ENCODE measurements around the gene MUC13. TPM values are rescaled to one million over a fixed set of nuclear protein-coding genes. Genes with fewer than 3 reads are reported as not detected.

MUC13 gene
- total and polyA plus RNA-seq, 4 donors, result 0.43 to 6.6 (median 0.49) TPM; not detected in 1

- ATAC-seq (ENCODE audit: insufficient read depth, low FRiP score) (no peak), DNase-seq (no peak)
- Histone ChIP-seq H3K9ac (ENCODE audit: insufficient read depth in 1 of 2, low read length in 2 of 2) (no peak overlapping the region), H3K4me3 (no peak overlapping the region), H3K36me3 (ENCODE audit: control insufficient read depth in 4 of 4, insufficient read depth in 4 of 4, low read length in 4 of 4) (peaks cover 11 to 27% (median 13%) of the 10 kb centered on the region in 4 donors), H3K27ac (ENCODE audit: low read depth in 1 of 2, low read length in 1 of 2) (no peak overlapping the region), H3K27me3 (ENCODE audit: control insufficient read depth in 3 of 3, insufficient read depth in 3 of 3, low read length in 2 of 3) (no peaks in the 10 kb centered on the region), H3K4me1 (ENCODE audit: control insufficient read depth in 5 of 5, insufficient read depth in 5 of 5, low read length in 5 of 5) (peaks cover 0 to 6% (median 0%) of the 10 kb centered on the region in 5 donors), H3K9me3 (ENCODE audit: control insufficient read depth in 4 of 4, insufficient read depth in 3 of 4, low read length in 3 of 4) (no peaks in the 10 kb centered on the region)
- TF ChIP-seq CTCF (IDR thresholded peaks at IDR 0.05; ENCODE audit: control extremely low read depth, extremely low read depth), result no peak
- WGBS, 2 donors, result 91 to 93% methylated on average over 18 of the region's 18 CpGs
Measured at GRCh38 chr3:124969963-124970722, 35.6 kb upstream of the MUC13 start.

GRCh38 chr3:124969190-124969589, 34.6 kb upstream of the MUC13 start:
- Histone ChIP-seq H3K9me3 (ENCODE audit: control insufficient read depth in 4 of 4, insufficient read depth in 3 of 4, low read length in 3 of 4) (no peaks in the 10 kb centered on the region), H3K27me3 (ENCODE audit: control insufficient read depth in 3 of 3, insufficient read depth in 3 of 3, low read length in 2 of 3) (no peaks in the 10 kb centered on the region), H3K36me3 (ENCODE audit: control insufficient read depth in 4 of 4, insufficient read depth in 4 of 4, low read length in 4 of 4) (peaks cover 11 to 27% (median 13%) of the 10 kb centered on the region in 4 donors), H3K27ac (ENCODE audit: low read depth in 1 of 2, low read length in 1 of 2) (no peak overlapping the region), H3K4me3 (no peak overlapping the region), H3K4me1 (ENCODE audit: control insufficient read depth in 5 of 5, insufficient read depth in 5 of 5, low read length in 5 of 5) (peaks cover 0 to 7% (median 3%) of the 10 kb centered on the region in 5 donors), H3K9ac (ENCODE audit: insufficient read depth in 1 of 2, low read length in 2 of 2) (no peak overlapping the region)
- DNase-seq (no peak), ATAC-seq (ENCODE audit: insufficient read depth, low FRiP score) (no peak)
- WGBS, 2 donors, result 63 to 68% methylated on average over 8 of the region's 8 CpGs
- no peak for TF ChIP-seq CTCF (IDR thresholded peaks at IDR 0.05; ENCODE audit: control extremely low read depth, extremely low read depth)

- peaks cover 11 to 27% (median 13%) of the 10 kb centered on the region in 4 donors for H3K36me3 ChIP-seq (ENCODE audit: control insufficient read depth in 4 of 4, insufficient read depth in 4 of 4, low read length in 4 of 4)
- H3K4me1 ChIP-seq (ENCODE audit: control insufficient read depth in 5 of 5, insufficient read depth in 5 of 5, low read length in 5 of 5), result peaks cover 0 to 7% (median 3%) of the 10 kb centered on the region in 5 donors
- DNase-seq (no peak), ATAC-seq (ENCODE audit: insufficient read depth, low FRiP score) (no peak)
- no peak overlapping the region for H3K4me3 ChIP-seq
- H3K9ac ChIP-seq (ENCODE audit: insufficient read depth in 1 of 2, low read length in 2 of 2), result no peak overlapping the region
- H3K9me3 ChIP-seq (ENCODE audit: control insufficient read depth in 4 of 4, insufficient read depth in 3 of 4, low read length in 3 of 4), result no peaks in the 10 kb centered on the region
- WGBS, 2 donors, result 86 to 91% methylated on average over 10 of the region's 10 CpGs
- no peak for TF ChIP-seq CTCF (IDR thresholded peaks at IDR 0.05; ENCODE audit: control extremely low read depth, extremely low read depth)
- no peak overlapping the region for H3K27ac ChIP-seq (ENCODE audit: low read depth in 1 of 2, low read length in 1 of 2)
- H3K27me3 ChIP-seq (ENCODE audit: control insufficient read depth in 3 of 3, insufficient read depth in 3 of 3, low read length in 2 of 3), result no peaks in the 10 kb centered on the region
Measured at GRCh38 chr3:124967964-124968363, 33.4 kb upstream of the MUC13 start.

Data from lung (tissue), 12 donors.